PFSK-1 (cell line): ENCODE data around the gene IGFBPL1.
A peak's percentile ranks its signal among the peaks of the same experiment; 100 is the strongest.

Experiments
- FOXP2 ChIP-seq: optimal IDR thresholded peaks from 2 replicates; pipeline ENCODE3; 2011; ENCODE audit warnings: borderline replicate concordance, control low read depth, inconsistent platforms; ENCODE audit not compliant: insufficient read depth; ENCODE audit errors: extremely low read length, extremely low read depth
- POLR2AphosphoS5 ChIP-seq: IDR thresholded peaks from 2 replicates; pipeline ENCODE4 v1.6.1; 2012; ENCODE audit warnings: low read depth, mild to moderate bottlenecking, control low read depth, low read length, moderate library complexity
- REST ChIP-seq, 2 experiments: IDR thresholded peaks; 2 replicates each; pipeline versions ENCODE4 v1.6.1 to v1.8.0; 2011 to 2012; ENCODE audit warnings: low read depth in 2 of 2, low read length in 2 of 2, control low read depth in 1 of 2, inconsistent platforms in 1 of 2, mild to moderate bottlenecking in 1 of 2, moderate library complexity in 1 of 2; ENCODE audit not compliant: insufficient read depth in 1 of 2
- SIN3A ChIP-seq: IDR thresholded peaks from 2 replicates; pipeline ENCODE4 v1.6.1; 2012; ENCODE audit warnings: mild to moderate bottlenecking, low read length, moderate library complexity, borderline replicate concordance; ENCODE audit not compliant: insufficient read depth
- TAF1 ChIP-seq: IDR thresholded peaks from 2 replicates; pipeline ENCODE4 v1.6.1; 2012; ENCODE audit warnings: low read length, control low read depth, borderline replicate concordance; ENCODE audit not compliant: insufficient read depth

Gene IGFBPL1

GRCh38 chr9:38393128-38393796 is 31.0 kb downstream of the IGFBPL1 start:
- TF ChIP-seq SIN3A (no peak), REST (IDR thresholded peaks at IDR 0.05; ENCODE audit: insufficient read depth in 1 of 2, low read depth in 2 of 2, low read length in 2 of 2) (no peak), TAF1 (no peak), POLR2AphosphoS5 (no peak), FOXP2 (no peak)

DNA sequence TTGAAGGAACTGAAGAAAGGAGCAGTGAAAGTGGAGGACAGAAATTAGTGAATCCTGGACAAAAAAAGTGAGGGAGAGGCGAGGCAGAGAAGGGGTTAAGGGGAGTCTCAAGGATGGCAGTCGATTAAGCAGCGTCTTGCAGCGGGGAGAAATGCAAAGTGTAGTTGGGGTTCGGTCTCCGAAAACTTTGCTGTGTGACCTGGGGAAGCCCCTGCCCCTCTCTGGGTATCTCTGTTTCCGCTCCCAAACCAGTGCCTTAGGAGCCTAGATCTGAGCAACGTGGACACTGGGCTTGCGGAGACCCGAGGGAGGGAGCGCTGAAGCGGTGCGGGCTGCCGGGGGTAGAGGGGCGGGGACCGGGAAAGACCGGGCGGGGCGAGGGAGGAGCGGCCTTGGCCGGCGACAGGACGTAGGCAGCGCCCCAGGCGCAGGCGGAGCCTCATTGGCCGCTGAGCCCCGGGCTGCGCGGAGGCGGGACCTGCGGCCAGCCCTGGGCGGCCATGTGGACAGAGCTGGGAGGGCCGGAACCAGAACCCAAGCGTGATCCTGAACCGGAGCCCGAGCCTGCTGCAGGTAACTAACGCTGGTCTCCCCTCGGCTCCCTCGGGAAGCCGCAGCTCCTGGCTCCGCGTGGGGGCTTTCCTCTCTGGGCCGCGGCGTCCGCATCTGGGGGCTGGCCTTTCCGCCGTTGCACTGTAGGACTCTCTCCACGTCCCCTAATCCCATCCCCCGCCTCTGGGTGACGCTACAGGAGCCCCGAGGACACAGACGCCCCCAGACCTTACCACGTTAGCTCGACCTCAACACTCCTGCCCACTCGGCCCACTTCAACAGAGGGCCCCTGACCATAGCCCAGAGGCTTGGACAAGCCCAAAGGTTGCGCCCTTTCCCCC is 31.8 kb downstream of the IGFBPL1 start, which contains the start of gene ALDH1B1:
Gene ALDH1B1 (plus strand): TSS at position 468 of the 893 bp plus-strand sequence. CDS start 3,047 bp downstream, outside the sequence.
- TF ChIP-seq SIN3A (no peak), POLR2AphosphoS5 (peak; percentile 89), TAF1 (peak; percentile 51; the same call in 1 of the 2 replicates), FOXP2 (no peak)

- TF ChIP-seq POLR2AphosphoS5 (no peak), REST (IDR thresholded peaks at IDR 0.05; ENCODE audit: insufficient read depth in 1 of 2, low read depth in 2 of 2, low read length in 2 of 2) (no peak), SIN3A (no peak), TAF1 (no peak), FOXP2 (no peak)
Observed at GRCh38 chr9:38391278-38392118, 32.8 kb downstream of the IGFBPL1 start.

GRCh38 chr9:38390851-38391250 is 33.4 kb downstream of the IGFBPL1 start:
- TF ChIP-seq POLR2AphosphoS5 (no peak), SIN3A (no peak), REST (IDR thresholded peaks at IDR 0.05; ENCODE audit: insufficient read depth in 1 of 2, low read depth in 2 of 2, low read length in 2 of 2) (no peak), FOXP2 (no peak), TAF1 (no peak)

GRCh38 chr9:38390442-38390841 is 33.8 kb downstream of the IGFBPL1 start:
- TF ChIP-seq FOXP2 (no peak), TAF1 (no peak), POLR2AphosphoS5 (no peak), SIN3A (no peak)

DNA sequence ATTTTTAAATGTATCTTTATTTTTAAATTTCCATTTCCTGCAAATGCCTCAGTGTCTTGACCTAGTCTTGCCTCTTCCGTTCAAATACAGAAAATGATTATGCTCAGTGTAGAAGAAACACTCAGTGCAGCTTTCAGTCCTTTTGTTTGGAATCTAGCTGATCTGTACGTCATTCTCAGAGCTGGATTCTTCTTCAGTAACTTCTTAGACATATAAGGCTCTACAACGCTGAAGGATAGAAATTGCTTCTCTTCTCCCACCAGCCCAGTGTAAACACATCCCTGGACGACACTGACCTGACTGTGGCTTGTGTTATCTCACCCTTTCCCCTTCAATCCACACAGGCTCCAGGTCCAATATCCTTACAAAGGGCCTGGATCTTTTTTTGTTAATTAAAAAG is 34.9 kb downstream of the IGFBPL1 start:
- no peak for TF ChIP-seq REST (IDR thresholded peaks at IDR 0.05; ENCODE audit: insufficient read depth in 1 of 2, low read depth in 2 of 2, low read length in 2 of 2)
- TF ChIP-seq FOXP2, result no peak
- no peak for TF ChIP-seq SIN3A
- TF ChIP-seq TAF1, result no peak
- TF ChIP-seq POLR2AphosphoS5, result no peak
